ENCODE measurements around the gene RBM19.
A peak's percentile ranks its signal among the peaks of the same experiment; 100 is the strongest.

Gene RBM19

GRCh38 chr12:113987261-113988063, 21.3 kb upstream of the RBM19 start:
- no peak for DNase-seq (ENCODE audit: low read depth in 2 of 2)
- TF ChIP-seq, protein P1, sequence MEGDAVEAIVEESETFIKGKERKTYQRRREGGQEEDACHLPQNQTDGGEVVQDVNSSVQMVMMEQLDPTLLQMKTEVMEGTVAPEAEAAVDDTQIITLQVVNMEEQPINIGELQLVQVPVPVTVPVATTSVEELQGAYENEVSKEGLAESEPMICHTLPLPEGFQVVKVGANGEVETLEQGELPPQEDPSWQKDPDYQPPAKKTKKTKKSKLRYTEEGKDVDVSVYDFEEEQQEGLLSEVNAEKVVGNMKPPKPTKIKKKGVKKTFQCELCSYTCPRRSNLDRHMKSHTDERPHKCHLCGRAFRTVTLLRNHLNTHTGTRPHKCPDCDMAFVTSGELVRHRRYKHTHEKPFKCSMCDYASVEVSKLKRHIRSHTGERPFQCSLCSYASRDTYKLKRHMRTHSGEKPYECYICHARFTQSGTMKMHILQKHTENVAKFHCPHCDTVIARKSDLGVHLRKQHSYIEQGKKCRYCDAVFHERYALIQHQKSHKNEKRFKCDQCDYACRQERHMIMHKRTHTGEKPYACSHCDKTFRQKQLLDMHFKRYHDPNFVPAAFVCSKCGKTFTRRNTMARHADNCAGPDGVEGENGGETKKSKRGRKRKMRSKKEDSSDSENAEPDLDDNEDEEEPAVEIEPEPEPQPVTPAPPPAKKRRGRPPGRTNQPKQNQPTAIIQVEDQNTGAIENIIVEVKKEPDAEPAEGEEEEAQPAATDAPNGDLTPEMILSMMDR (IDR thresholded peaks at IDR 0.05; ENCODE audit: low read depth, low read length) = no peak
- no peak overlapping the region for H3K4me3 ChIP-seq (replicated peaks in 1 of 2; ENCODE audit: low read depth in 2 of 2, low read length in 2 of 2)

DNA sequence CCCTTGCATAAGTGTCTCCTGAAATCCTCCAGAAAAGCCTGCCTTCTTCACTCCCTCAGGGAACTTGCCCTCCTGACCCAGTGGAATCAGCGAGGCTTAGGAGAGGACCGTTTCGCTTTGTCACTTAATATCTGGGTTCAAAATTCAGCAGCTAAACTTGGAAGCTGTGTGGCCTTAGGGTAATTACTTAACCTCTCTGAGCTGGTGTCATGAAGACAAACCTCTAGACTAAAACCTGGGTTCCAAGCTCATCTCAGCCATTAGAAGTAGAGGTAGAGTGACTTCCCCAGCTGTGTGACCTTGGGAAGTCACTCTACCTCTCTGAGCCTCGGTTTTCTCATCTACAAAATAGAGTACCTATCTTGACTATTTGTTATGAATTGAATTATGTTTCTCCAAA, 18.3 kb upstream of the RBM19 start:
- DNase-seq (ENCODE audit: low read depth in 2 of 2) = no peak
- no peak overlapping the region for H3K4me3 ChIP-seq (replicated peaks in 1 of 2; ENCODE audit: low read depth in 2 of 2, low read length in 2 of 2)
- TF ChIP-seq, protein P1 (IDR thresholded peaks at IDR 0.05; ENCODE audit: low read depth, low read length) = no peak

GRCh38 chr12:113983777-113984448, 17.8 kb upstream of the RBM19 start:
- no peak for DNase-seq (ENCODE audit: low read depth in 2 of 2)
- no peak overlapping the region for H3K4me3 ChIP-seq (replicated peaks in 1 of 2; ENCODE audit: low read depth in 2 of 2, low read length in 2 of 2)
- TF ChIP-seq, protein P1 (IDR thresholded peaks at IDR 0.05; ENCODE audit: low read depth, low read length) = no peak

- no peak overlapping the region for H3K4me3 ChIP-seq (replicated peaks in 1 of 2; ENCODE audit: low read depth in 2 of 2, low read length in 2 of 2)
- TF ChIP-seq, protein P1 (IDR thresholded peaks at IDR 0.05; ENCODE audit: low read depth, low read length) = no peak
- DNase-seq (ENCODE audit: low read depth in 2 of 2) = no peak
Observed at GRCh38 chr12:113983265-113983664, 17.1 kb upstream of the RBM19 start.

- no peak overlapping the region for H3K4me3 ChIP-seq (replicated peaks in 1 of 2; ENCODE audit: low read depth in 2 of 2, low read length in 2 of 2)
- DNase-seq (ENCODE audit: low read depth in 2 of 2) = no peak
- TF ChIP-seq, protein P1 (IDR thresholded peaks at IDR 0.05; ENCODE audit: low read depth, low read length) = no peak
Observed at GRCh38 chr12:113981876-113982275, 15.8 kb upstream of the RBM19 start.

- peak; percentile 82 to 85 for DNase-seq (ENCODE audit: low read depth in 2 of 2)
- TF ChIP-seq, protein P1 (IDR thresholded peaks at IDR 0.05; ENCODE audit: low read depth, low read length) = peak; percentile 95
- H3K4me3 ChIP-seq (replicated peaks in 1 of 2; ENCODE audit: low read depth in 2 of 2, low read length in 2 of 2) = no peak overlapping the region
Observed at GRCh38 chr12:113980537-113981337, 14.6 kb upstream of the RBM19 start.
